ENCODE results near the gene MEIKIN.

GRCh38 chr5:131796793-131797693 lies 148.4 kb downstream of the MEIKIN start, which contains the start of gene FNIP1:
- no peak; the same call in 1 of the 2 replicates for TF ChIP-seq GATA4 (IDR thresholded peaks at IDR 0.05; ENCODE audit: borderline replicate concordance, low read depth)
- TF ChIP-seq ZBTB7A (CRISPR knock-in tag; IDR thresholded peaks at IDR 0.05) = peak; percentile 97
- TF ChIP-seq CTCF (CRISPR knock-in tag; IDR thresholded peaks at IDR 0.05) = peak; percentile 31
- peak; percentile 66; the same call in 1 of the 2 replicates for TF ChIP-seq MYNN (CRISPR knock-in tag; IDR thresholded peaks at IDR 0.05; ENCODE audit: low read depth)
- peak; percentile 61 for TF ChIP-seq ZNF317 (CRISPR knock-in tag; IDR thresholded peaks at IDR 0.05)
- TF ChIP-seq ZFX (CRISPR knock-in tag; IDR thresholded peaks at IDR 0.05; ENCODE audit: low read depth) = peak; percentile 92
- no peak for TF ChIP-seq CENPT (CRISPR knock-in tag; IDR thresholded peaks at IDR 0.05; ENCODE audit: low read depth)
- peak in 1 of 2 experiments; percentile 43; a peak in 2 of 4 replicates for TF ChIP-seq NR2F1 (CRISPR knock-in tag; IDR thresholded peaks at IDR 0.05)
- peak; percentile 55; the same call in 1 of the 2 replicates for TF ChIP-seq ZNF124 (CRISPR knock-in tag; IDR thresholded peaks at IDR 0.05)
- peak in 1 of 2 experiments; percentile 52; a peak in 1 of 4 replicates for TF ChIP-seq EP300 (IDR thresholded peaks at IDR 0.05; ENCODE audit: low read depth in 2 of 2, low read length in 2 of 2)
- no peak; the same call in 1 of the 2 replicates for TF ChIP-seq EP300 (CRISPR knock-in tag; IDR thresholded peaks at IDR 0.05; ENCODE audit: borderline replicate concordance)
- TF ChIP-seq POGZ (CRISPR knock-in tag; IDR thresholded peaks at IDR 0.05) = peak; percentile 97
- TF ChIP-seq PRDM4 (CRISPR knock-in tag; IDR thresholded peaks at IDR 0.05; ENCODE audit: borderline replicate concordance) = no peak; the same call in 1 of the 2 replicates
- TF ChIP-seq KDM5B (CRISPR knock-in tag; IDR thresholded peaks at IDR 0.05; ENCODE audit: borderline replicate concordance) = peak; percentile 96
- TF ChIP-seq ELF1 (CRISPR knock-in tag; IDR thresholded peaks at IDR 0.05) = peak; percentile 58
